NK-92 (cell line): ENCODE data around the gene FAR2.
"Not testable (repeated sequence)": the region's sequence is repeated elsewhere in the genome, so short reads cannot be mapped to it uniquely, and the experiment has no call there.

ENCODE experiments used
- DNase-seq: peaks from one replicate; lab custom pipeline; 2025; ENCODE audit not compliant: unreplicated experiment; lab: John Stamatoyannopoulos, UW

The FAR2 gene

GRCh38 chr12:29320295-29321085 is 171.4 kb downstream of the FAR2 start:
- DNase-seq: no peak

GRCh38 chr12:29322157-29322556 is 173.1 kb downstream of the FAR2 start:
- DNase-seq: no peak

- DNase-seq: no peak
These were observed 180.3 kb downstream of the FAR2 start for GRCh38 chr12:29329411-29329810.

- no peak for DNase-seq
These were observed 184.1 kb downstream of the FAR2 start for GRCh38 chr12:29333178-29333577.

- no peak for DNase-seq
These were observed 185.9 kb downstream of the FAR2 start for GRCh38 chr12:29334937-29335336.

- DNase-seq: no peak
These were observed 188.2 kb downstream of the FAR2 start for GRCh38 chr12:29337325-29337724.

GRCh38 chr12:29343022-29343799 is 194.1 kb downstream of the FAR2 start:
- no peak for DNase-seq

GRCh38 chr12:29346769-29347421 is 197.8 kb downstream of the FAR2 start:
- DNase-seq: no peak

GRCh38 chr12:29350080-29350479 is 201.0 kb downstream of the FAR2 start:
- no peak for DNase-seq

GRCh38 chr12:29354954-29355353 is 205.9 kb downstream of the FAR2 start:
- no peak for DNase-seq

GRCh38 chr12:29365091-29365490 is 216.0 kb downstream of the FAR2 start:
- DNase-seq: no peak

- DNase-seq: no peak
These were observed 224.9 kb downstream of the FAR2 start for GRCh38 chr12:29374012-29374411.

GRCh38 chr12:29374913-29375312 is 225.8 kb downstream of the FAR2 start:
- DNase-seq: no peak

GRCh38 chr12:29376118-29376517 is 227.0 kb downstream of the FAR2 start:
- DNase-seq: no peak

GRCh38 chr12:29380536-29381523 is 231.8 kb downstream of the FAR2 start, which contains the start of gene ERGIC2:
ERGIC2 (minus strand) TSS chr12:29381172; CDS start chr12:29371633, 9,539 bp downstream.
- peak; percentile 73 for DNase-seq

- no peak for DNase-seq
These were observed 233.2 kb downstream of the FAR2 start for GRCh38 chr12:29382251-29382650.

GRCh38 chr12:29385194-29385593 is 236.1 kb downstream of the FAR2 start:
- not testable (repeated sequence) for DNase-seq
